Measurements from ENCODE around the gene NPAS2.

GRCh38 chr2:100989666-100990065 is 169.7 kb downstream of the NPAS2 start:
- TF ChIP-seq POLR2AphosphoS5 (IDR thresholded peaks at IDR 0.05), result no peak
- no peak for TF ChIP-seq CTCF (IDR thresholded peaks at IDR 0.05)
